Measurements from ENCODE around the gene GATD1.
A peak's percentile ranks its signal among the peaks of the same experiment; 100 is the strongest.

Gene GATD1

GRCh38 chr11:818396-819128 lies 41.3 kb upstream of the GATD1 start, which contains the start of gene PNPLA2:
Gene PNPLA2, plus strand, starts transcription at chr11:818914. Its CDS starts 805 bp downstream, at chr11:819719.
- H3K4me3 ChIP-seq (ENCODE audit: control insufficient read depth, low read depth, low read length): peak within 1 kb of the TSS; percentile 81
- no peak for DNase-seq (ENCODE audit: low read depth)
- no peak for TF ChIP-seq CTCF (IDR thresholded peaks at IDR 0.05; ENCODE audit: control insufficient read depth, insufficient read depth, low read depth, low read length, missing control alignments)

GRCh38 chr11:816433-816779 lies 39.1 kb upstream of the GATD1 start:
- DNase-seq (ENCODE audit: low read depth): no peak
- H3K4me3 ChIP-seq (ENCODE audit: control insufficient read depth, low read depth, low read length): no peak overlapping the region
- TF ChIP-seq CTCF (IDR thresholded peaks at IDR 0.05; ENCODE audit: control insufficient read depth, insufficient read depth, low read depth, low read length, missing control alignments): no peak

DNA sequence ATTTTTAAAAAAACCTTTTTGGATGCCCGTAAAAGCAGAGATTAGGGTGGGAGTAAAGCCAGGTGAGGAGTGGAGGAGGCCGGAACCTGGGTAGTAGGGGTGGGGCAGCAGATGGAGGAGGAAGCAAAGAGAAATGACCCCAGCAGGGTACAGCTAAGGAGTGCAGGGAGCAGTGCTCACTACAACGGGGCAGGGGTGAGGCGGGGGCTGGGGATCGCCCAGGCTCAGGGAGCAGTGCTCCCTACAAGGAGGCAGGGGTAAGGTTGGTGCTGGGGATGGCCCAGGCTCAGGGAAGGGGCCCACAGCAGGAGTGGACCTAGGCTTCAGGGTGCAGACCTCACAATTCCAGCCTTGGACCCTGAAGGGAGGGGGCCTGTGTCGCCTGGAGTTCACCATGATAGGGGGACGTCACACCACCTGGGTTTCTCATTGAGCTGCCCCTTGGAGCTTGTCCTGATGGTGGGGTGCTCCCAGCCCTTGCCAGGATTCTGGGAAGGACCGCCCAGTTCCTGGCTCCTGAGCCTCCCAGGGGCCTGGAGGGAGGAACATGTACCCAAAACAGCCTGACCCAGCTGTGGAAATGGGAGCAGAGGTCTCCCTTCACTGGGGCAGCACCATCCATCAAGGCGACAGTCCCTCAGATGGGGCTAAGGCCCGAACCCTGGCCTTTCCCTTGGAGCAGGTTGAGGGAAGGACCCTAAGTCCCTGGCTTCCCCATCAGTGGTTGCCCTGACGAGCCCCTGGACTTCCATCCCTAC lies 38.6 kb upstream of the GATD1 start:
- TF ChIP-seq CTCF (IDR thresholded peaks at IDR 0.05; ENCODE audit: control insufficient read depth, insufficient read depth, low read depth, low read length, missing control alignments): no peak
- DNase-seq (ENCODE audit: low read depth): no peak
- no peak overlapping the region for H3K4me3 ChIP-seq (ENCODE audit: control insufficient read depth, low read depth, low read length)

- H3K4me3 ChIP-seq (ENCODE audit: control insufficient read depth, low read depth, low read length): no peak overlapping the region
- TF ChIP-seq CTCF (IDR thresholded peaks at IDR 0.05; ENCODE audit: control insufficient read depth, insufficient read depth, low read depth, low read length, missing control alignments): no peak
- DNase-seq (ENCODE audit: low read depth): no peak
Measured at GRCh38 chr11:813456-814096, 36.3 kb upstream of the GATD1 start.

GRCh38 chr11:813072-813455 lies 35.8 kb upstream of the GATD1 start:
- DNase-seq (ENCODE audit: low read depth): no peak
- no peak for TF ChIP-seq CTCF (IDR thresholded peaks at IDR 0.05; ENCODE audit: control insufficient read depth, insufficient read depth, low read depth, low read length, missing control alignments)
- H3K4me3 ChIP-seq (ENCODE audit: control insufficient read depth, low read depth, low read length): no peak overlapping the region

DNA sequence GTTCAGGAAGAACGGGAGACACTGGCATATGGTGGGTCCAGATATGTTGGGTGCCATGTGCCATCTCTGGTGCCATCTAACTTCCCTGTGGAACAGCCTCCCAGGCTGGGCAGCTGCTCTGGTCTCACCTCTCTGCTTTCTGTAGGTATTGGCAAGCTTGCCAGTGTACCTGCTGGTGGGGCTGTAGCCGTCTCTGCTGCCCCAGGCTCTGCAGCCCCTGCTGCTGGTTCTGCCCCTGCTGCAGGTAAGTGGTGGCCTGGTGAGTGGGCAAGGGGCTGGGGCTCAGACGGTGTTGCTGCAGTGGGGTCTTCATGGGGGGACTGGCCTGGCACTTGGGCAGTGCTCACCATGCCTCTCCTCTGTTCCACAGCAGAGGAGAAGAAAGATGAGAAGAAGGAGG lies 35.1 kb upstream of the GATD1 start:
- no peak for DNase-seq (ENCODE audit: low read depth)
- no peak for TF ChIP-seq CTCF (IDR thresholded peaks at IDR 0.05; ENCODE audit: control insufficient read depth, insufficient read depth, low read depth, low read length, missing control alignments)

More for the DNA sequence above, 35.1 kb upstream of the GATD1 start:
- H3K4me3 ChIP-seq (ENCODE audit: control insufficient read depth, low read depth, low read length): no peak overlapping the region
